ENCODE measurements around the gene POMT2. TPM values are rescaled to one million over a fixed set of nuclear protein-coding genes. Genes with fewer than 3 reads are reported as not detected.
"Not testable (repeated sequence)": the region's sequence is repeated elsewhere in the genome, so short reads cannot be mapped to it uniquely, and the experiment has no call there.

The POMT2 gene
- total and polyA plus RNA-seq, 8 donors: 11.9 to 29.5 (median 15.4) TPM

- no peaks in the 10 kb centered on the region for H3K27me3 ChIP-seq
- H3K36me3 ChIP-seq: peaks cover 0 to 5% (median 0%) of the 10 kb centered on the region in 3 donors
- H3K4me3 ChIP-seq: no peak overlapping the region
- no peak for TF ChIP-seq CTCF (IDR thresholded peaks at IDR 0.05)
- FAIRE-seq: no peak
- H3K27ac ChIP-seq: no peak overlapping the region
- H3K4me1 ChIP-seq: no peaks in the 10 kb centered on the region
- no peak for ATAC-seq
- no peak for DNase-seq
- no peaks in the 10 kb centered on the region for H3K9me3 ChIP-seq
- intact Hi-C loops (cut with DNase I): no loop called here
- WGBS, 2 donors: 91 to 92% methylated on average over 3 of the region's 3 CpGs
Measured at GRCh38 chr14:77337880-77338279, 17.2 kb upstream of the POMT2 start.

- H3K36me3 ChIP-seq; DNase-seq; H3K4me3 ChIP-seq; ATAC-seq; H3K4me1 ChIP-seq; H3K9me3 ChIP-seq; H3K27me3 ChIP-seq; H3K27ac ChIP-seq; FAIRE-seq; intact Hi-C loops (cut with DNase I): not testable (repeated sequence)
- WGBS, 2 donors: 96% methylated on average over 9 of the region's 9 CpGs
Measured at GRCh38 chr14:77337255-77337654, 16.6 kb upstream of the POMT2 start.

GRCh38 chr14:77335576-77335975 lies 14.9 kb upstream of the POMT2 start:
- DNase-seq (no peak), ATAC-seq (no peak), FAIRE-seq (no peak)
- intact Hi-C loops (cut with DNase I): no loop called here
- no peaks in the 10 kb centered on the region for H3K4me1 ChIP-seq
- no peaks in the 10 kb centered on the region for H3K36me3 ChIP-seq
- WGBS, 2 donors: 90 to 94% methylated on average over 3 of the region's 3 CpGs
- no peaks in the 10 kb centered on the region for H3K9me3 ChIP-seq
- H3K4me3 ChIP-seq: no peak overlapping the region
- no peaks in the 10 kb centered on the region for H3K27me3 ChIP-seq
- H3K27ac ChIP-seq: no peak overlapping the region
- no peak for TF ChIP-seq CTCF (IDR thresholded peaks at IDR 0.05)

- intact Hi-C loops (cut with DNase I): no loop called here
- no peak overlapping the region for H3K27ac ChIP-seq
- no peaks in the 10 kb centered on the region for H3K27me3 ChIP-seq
- DNase-seq (peak in 1 of 6 donors; percentile 30), ATAC-seq (no peak), FAIRE-seq (no peak)
- no peaks in the 10 kb centered on the region for H3K36me3 ChIP-seq
- no peaks in the 10 kb centered on the region for H3K9me3 ChIP-seq
- TF ChIP-seq CTCF (IDR thresholded peaks at IDR 0.05): no peak
- H3K4me1 ChIP-seq: no peaks in the 10 kb centered on the region
- no peak overlapping the region for H3K4me3 ChIP-seq
- 80 to 88% methylated on average over 7 of the region's 7 CpGs for WGBS, 2 donors
Measured at GRCh38 chr14:77329872-77330271, 9.2 kb upstream of the POMT2 start.

GRCh38 chr14:77327111-77327510 lies 6.4 kb upstream of the POMT2 start:
- intact Hi-C loops (cut with DNase I): no loop called here
- no peak for FAIRE-seq

More at GRCh38 chr14:77327111-77327510, 6.4 kb upstream of the POMT2 start:
- ATAC-seq (no peak), DNase-seq (peak in 1 of 6 donors; percentile 16)
- Histone ChIP-seq H3K27me3 (no peaks in the 10 kb centered on the region), H3K36me3 (no peaks in the 10 kb centered on the region), H3K4me3 (no peak overlapping the region), H3K27ac (no peak overlapping the region), H3K4me1 (peaks cover 0 to 3% (median 0%) of the 10 kb centered on the region in 3 donors), H3K9me3 (no peaks in the 10 kb centered on the region)
- no peak for TF ChIP-seq CTCF (IDR thresholded peaks at IDR 0.05)
- WGBS, 2 donors: 97 to 100% methylated on average over 1 of the region's 1 CpG
